ENCODE data around the gene GCK. TPM values are rescaled to one million over a fixed set of nuclear protein-coding genes. Genes with fewer than 3 reads are reported as not detected.

GCK gene
- total RNA-seq, 4 donors from 2014 or later, result 0.25 to 1.2 TPM; not detected in 2

- no peak overlapping the region for H3K4me3 ChIP-seq (ENCODE audit: low read depth, poor library complexity, severe bottlenecking)
- 84 to 91% methylated on average over 9 of the region's 9 CpGs for WGBS, 2 donors
- intact Hi-C loops (cut with DNase I; ENCODE audit: low total_unique reads), result no loop called here
- no peak for TF ChIP-seq POLR2A (IDR thresholded peaks at IDR 0.05)
- TF ChIP-seq CTCF (IDR thresholded peaks at IDR 0.05), result no peak
- DNase-seq (ENCODE audit: low spot score in 2 of 2), result peak in 1 of 2 donors; percentile 26
Measured at GRCh38 chr7:44148961-44149536, 40.2 kb downstream of the GCK start.

GRCh38 chr7:44148166-44148565 lies 41.1 kb downstream of the GCK start:
- no peak overlapping the region for H3K4me3 ChIP-seq (ENCODE audit: low read depth, poor library complexity, severe bottlenecking)
- WGBS, 2 donors, result 62 to 78% methylated on average over 2 of the region's 2 CpGs
- intact Hi-C loops (cut with DNase I; ENCODE audit: low total_unique reads), result no loop called here
- TF ChIP-seq CTCF (IDR thresholded peaks at IDR 0.05), result no peak
- no peak for TF ChIP-seq POLR2A (IDR thresholded peaks at IDR 0.05)
- peak in 1 of 2 donors; percentile 20 for DNase-seq (ENCODE audit: low spot score in 2 of 2)

- intact Hi-C loops (cut with DNase I; ENCODE audit: low total_unique reads), result no loop called here
- TF ChIP-seq CTCF (IDR thresholded peaks at IDR 0.05) (no peak), POLR2A (IDR thresholded peaks at IDR 0.05) (no peak)
- DNase-seq (ENCODE audit: low spot score in 2 of 2), result peak in 1 of 2 donors; percentile 76
- no peak overlapping the region for H3K4me3 ChIP-seq (ENCODE audit: low read depth, poor library complexity, severe bottlenecking)
- 87 to 88% methylated on average over 32 to 33 of the region's 33 CpGs for WGBS, 2 donors
Measured at GRCh38 chr7:44147026-44147991, 41.9 kb downstream of the GCK start.

- peak; percentile 53 to 94 for DNase-seq (ENCODE audit: low spot score in 2 of 2)
- 11 to 18% methylated on average over 54 to 55 of the region's 65 CpGs for WGBS, 2 donors
- TF ChIP-seq POLR2A (IDR thresholded peaks at IDR 0.05) (no peak), CTCF (IDR thresholded peaks at IDR 0.05) (no peak)
- intact Hi-C loops (cut with DNase I; ENCODE audit: low total_unique reads), result no loop called here
- no peak overlapping the region for H3K4me3 ChIP-seq (ENCODE audit: low read depth, poor library complexity, severe bottlenecking)
Measured at GRCh38 chr7:44145969-44146911, 43.0 kb downstream of the GCK start.

GRCh38 chr7:44145479-44145968 lies 43.7 kb downstream of the GCK start:
- no peak overlapping the region for H3K4me3 ChIP-seq (ENCODE audit: low read depth, poor library complexity, severe bottlenecking)
- TF ChIP-seq CTCF (IDR thresholded peaks at IDR 0.05) (no peak), POLR2A (IDR thresholded peaks at IDR 0.05) (no peak)
- intact Hi-C loops (cut with DNase I; ENCODE audit: low total_unique reads), result no loop called here
- DNase-seq (ENCODE audit: low spot score in 2 of 2), result peak in 1 of 2 donors; percentile 78
- 14 to 20% methylated on average over 28 to 47 of the region's 53 CpGs for WGBS, 2 donors
